GM12878 (cell line): Measurements from ENCODE around the gene CTNNBIP1. TPM values are rescaled to one million over a fixed set of nuclear protein-coding genes. Genes with fewer than 3 reads are reported as not detected.

Experiments
- ATAC-seq: fragments of 200-7000 bp; cut with Tn5 transposase; 3 replicates; pipeline ENCODE4 v1.9.1; 2020; ENCODE audit warnings: mild to moderate bottlenecking, moderate library complexity
- BruUV-seq: library from RNA; stranded (reverse); fragments of 400-500 nt; replicated peaks from 2 replicates; lab custom pipeline; 2021; lab: Mats Ljungman, UMichigan
- CTCF ChIA-PET: fragments of 300-600 bp; sonication (Branson Sonifier 250); formaldehyde crosslinking; extraction: SDS; loops from one replicate; lab custom pipeline; 2021; ENCODE audit warnings: inconsistent platforms; lab: Yijun Ruan, JAX
- POLR2A ChIA-PET: fragments of 350-600 bp; formaldehyde crosslinking; extraction: SDS; loops from one replicate; lab custom pipeline; 2021; ENCODE audit warnings: inconsistent platforms; lab: Charles Lee
- RAD21 ChIA-PET: fragments of 300-600 bp; sonication (Branson Sonifier 250); formaldehyde crosslinking; loops from one replicate; lab custom pipeline; 2023; ENCODE audit warnings: antibody characterized with exemption; ENCODE audit not compliant: unreplicated experiment; lab: Charles Lee
- SMC1A ChIA-PET: fragments of 300-600 bp; sonication (Branson Sonifier 250); formaldehyde crosslinking; loops from one replicate; lab custom pipeline; 2023; ENCODE audit not compliant: unreplicated experiment, uncharacterized antibody; lab: Charles Lee
- DNase-seq: peaks from one replicate; pipeline ENCODE4 v3.0.0-alpha.2; 2011; ENCODE audit warnings: low read depth, low spot score
- FAIRE-seq: peaks from 3 replicates; lab custom pipeline; 2011; peaks lifted over from hg19 to GRCh38; lab: Jason Lieb, UNC
- H2AFZ ChIP-seq: 2 replicates; pipeline ENCODE4 v1.6.0; 2011; ENCODE audit warnings: low read depth, low read length, control low read depth; ENCODE audit not compliant: control insufficient read depth
- H3K27ac ChIP-seq: 2 replicates; pipeline ENCODE4 v1.5.1; 2011; ENCODE audit warnings: control low read depth; ENCODE audit not compliant: control insufficient read depth, insufficient read depth
- H3K27me3 ChIP-seq, 2 experiments: replicated peaks in 1 of 2; 2 replicates each; pipeline versions ENCODE4 v1.6.0 to v1.6.1; 2011; ENCODE audit warnings: low read length in 1 of 2; ENCODE audit not compliant: control insufficient read depth in 2 of 2, insufficient read depth in 2 of 2
- H3K36me3 ChIP-seq, 2 experiments: 2 replicates each; pipeline ENCODE4 v1.5.1; 2011; ENCODE audit warnings: low read length in 1 of 2; ENCODE audit not compliant: control insufficient read depth in 2 of 2, insufficient read depth in 2 of 2
- H3K4me1 ChIP-seq: 2 replicates; pipeline ENCODE4 v1.6.1; 2011; ENCODE audit warnings: mild to moderate bottlenecking, low read length, moderate library complexity, mixed read lengths; ENCODE audit not compliant: control insufficient read depth, insufficient read depth
- H3K4me2 ChIP-seq: 2 replicates; pipeline ENCODE4 v1.6.0; 2011; ENCODE audit warnings: control low read depth; ENCODE audit not compliant: control insufficient read depth, insufficient read depth
- H3K4me3 ChIP-seq: fragments of 200-600 bp; sonication (generic); 2 replicates; pipeline ENCODE4 v1.5.1; 2016
- H3K79me2 ChIP-seq: 2 replicates; pipeline ENCODE4 v1.6.0; 2011; ENCODE audit warnings: low read length; ENCODE audit not compliant: control insufficient read depth, insufficient read depth
- H3K9ac ChIP-seq: 2 replicates; pipeline ENCODE4 v1.8.0; 2011; ENCODE audit warnings: low read length, control low read depth, mixed read lengths; ENCODE audit not compliant: control insufficient read depth, insufficient read depth
- H3K9me3 ChIP-seq: replicated peaks from 3 replicates; pipeline ENCODE4 v1.5.1; 2011; ENCODE audit warnings: mild to moderate bottlenecking, low read length; ENCODE audit not compliant: control insufficient read depth, insufficient read depth
- H4K20me1 ChIP-seq: 2 replicates; pipeline ENCODE4 v1.6.0; 2011; ENCODE audit not compliant: control insufficient read depth, insufficient read depth
- BMI1 ChIP-seq: fragments of 450-650 bp; IDR thresholded peaks from 2 replicates; pipeline ENCODE4 v1.6.1; 2016; ENCODE audit warnings: mild to moderate bottlenecking, moderate library complexity, borderline replicate concordance
- NR2C2 ChIP-seq: IDR thresholded peaks from 2 replicates; pipeline ENCODE4 v1.6.1; 2011; ENCODE audit warnings: borderline replicate concordance, low read depth; ENCODE audit not compliant: control insufficient read depth, insufficient read length
- NRF1 ChIP-seq: conservative IDR thresholded peaks from 2 replicates; pipeline ENCODE4 v1.6.1; 2011; ENCODE audit warnings: mild to moderate bottlenecking, low read depth, low read length, improper control_type of control experiment
- RAD21 ChIP-seq: IDR thresholded peaks from 2 replicates; pipeline ENCODE4 v1.6.1; 2011; ENCODE audit warnings: mild to moderate bottlenecking, low read depth, low read length, moderate library complexity; ENCODE audit not compliant: insufficient read depth
- TBL1XR1 ChIP-seq: IDR thresholded peaks from 2 replicates; pipeline ENCODE4 v1.6.1; 2012; ENCODE audit warnings: low read depth, low read length, improper control_type of control experiment
- ZNF592 ChIP-seq: fragments of 450-650 bp; IDR thresholded peaks from 2 replicates; pipeline ENCODE4 v1.6.1; 2017; ENCODE audit warnings: mild to moderate bottlenecking, moderate library complexity
- WGBS: methylation state at CpG from one replicate; pipeline ENCODE4 v1.1.6; 2016; ENCODE audit warnings: low lambda C conversion rate; ENCODE audit not compliant: insufficient replicate concordance, insufficient coverage; ENCODE audit errors: missing lambda C conversion rate; 5-methylcytosine and 5-hydroxymethylcytosine counted together
- in situ Hi-C: fragments of 300-500 bp; cut with MboI; formaldehyde crosslinking; loops from 9 replicates; pipeline ENCODE4 v1.14.3; 2018; ENCODE audit warnings: mixed read lengths
- intact Hi-C: fragments of 100-400 bp; cut with micrococcal nuclease; formaldehyde crosslinking; loops from one replicate; pipeline ENCODE4 v1.14.2; 2022; ENCODE audit not compliant: unreplicated experiment
- polyA plus RNA-seq, 11 experiments: library from polyadenylated mRNA; depleted of rRNA in 4 of 11; unstranded in 6 of 11; stranded (reverse) in 5 of 11; fragments of >200 nt; fragmentation: Nextera tagmentation in 4 of 11; fragmentation: Illumina TruSeq in 1 of 11; extraction: Ambion mirVana in 4 of 11; extraction: Trizol in 1 of 11; gene quantifications; 1 replicate in 1 of 11; 2 replicates in 10 of 11; pipeline versions ENCODE4 v1.2.1 to v1.2.3, GENCODE V29; 2011 to 2016; ENCODE audit warnings: inconsistent platforms in 2 of 11, missing spikeins in 2 of 11, low read depth in 1 of 11
- total RNA-seq, 4 experiments: library from RNA; depleted of rRNA in 3 of 4; stranded (reverse); fragments of >200 nt in 3 of 4; fragmentation: Illumina TruSeq in 1 of 4; extraction: Trizol in 1 of 4; gene quantifications; 2 replicates each; pipeline versions ENCODE4 v1.2.1 to v1.2.3, GENCODE V29; 2013 to 2021

Gene CTNNBIP1
- total and polyA plus RNA-seq, 10 of the 15 experiments (the other 5 are each of a cell fraction or from before 2014, with no cell fraction given): 0.42 to 31.8 (median 10.8) TPM

GRCh38 chr1:9882945-9883303, 27.1 kb downstream of the CTNNBIP1 start:
- Histone ChIP-seq H3K36me3 (no peaks in the 10 kb centered on the region), H3K4me2 (no peak overlapping the region), H3K9ac (no peak overlapping the region), H3K79me2 (no peaks in the 10 kb centered on the region), H3K4me1 (peaks cover 7% of the 10 kb centered on the region; the same call in 1 of the 2 replicates), H3K4me3 (no peak overlapping the region), H3K9me3 (no peaks in the 10 kb centered on the region), H3K27me3 (no peaks in the 10 kb centered on the region), H4K20me1 (no peaks in the 10 kb centered on the region), H2AFZ (no peak overlapping the region), H3K27ac (no peak overlapping the region)
- DNase-seq (no peak), FAIRE-seq (no peak), ATAC-seq (no peak)
- ChIA-PET RAD21 (no interaction called here), POLR2A (no interaction called here), SMC1A (no interaction called here), CTCF (interaction anchor here (0.9 to 2.5 kb wide), 4 partner anchors 8 to 51 kb away, joined by 3 to 7 read pairs (median 4); no protein-coding TSS in a partner anchor)
- intact Hi-C loops: no loop called here
- no TSS peak for BruUV-seq
- WGBS: 77% methylated on average over 12 of the region's 12 CpGs
- TF ChIP-seq BMI1 (no peak), RAD21 (no peak), NRF1 (no peak), NR2C2 (no peak), TBL1XR1 (no peak), ZNF592 (no peak)
- in situ Hi-C loops: no loop called here
